Measurements from ENCODE around the gene MAP3K8.

MAP3K8 gene

GRCh38 chr10:30442019-30442606, 8.1 kb downstream of the MAP3K8 start (continued):
- TF ChIP-seq CREB5 (CRISPR knock-in tag; IDR thresholded peaks at IDR 0.05; ENCODE audit: low read depth) = no peak
- no peak for TF ChIP-seq ESRRG (CRISPR knock-in tag; IDR thresholded peaks at IDR 0.05)
- TF ChIP-seq OSR1 (CRISPR knock-in tag; IDR thresholded peaks at IDR 0.05) = no peak
- TF ChIP-seq ISL1 (CRISPR knock-in tag; IDR thresholded peaks at IDR 0.05) = no peak
- TF ChIP-seq CSRNP3 (CRISPR knock-in tag; IDR thresholded peaks at IDR 0.05) = no peak
- TF ChIP-seq ZNF565 (CRISPR knock-in tag; conservative IDR thresholded peaks at IDR 0.05; ENCODE audit: low read depth) = no peak
- no peak for TF ChIP-seq ZNF8 (CRISPR knock-in tag; IDR thresholded peaks at IDR 0.05)
- no peak for TF ChIP-seq ARNTL (CRISPR knock-in tag; IDR thresholded peaks at IDR 0.05; ENCODE audit: borderline replicate concordance, low read depth)

GRCh38 chr10:30443049-30443448, 9.1 kb downstream of the MAP3K8 start:
- no peak for TF ChIP-seq ZC3H10 (CRISPR knock-in tag; IDR thresholded peaks at IDR 0.05)
- TF ChIP-seq CSRNP3 (CRISPR knock-in tag; IDR thresholded peaks at IDR 0.05) = no peak
- no peak for ATAC-seq

GRCh38 chr10:30445711-30446110, 11.7 kb downstream of the MAP3K8 start:
- peak; percentile 71 for ATAC-seq
- TF ChIP-seq PATZ1 (CRISPR knock-in tag; IDR thresholded peaks at IDR 0.05; ENCODE audit: borderline replicate concordance) (no peak), ISL1 (CRISPR knock-in tag; IDR thresholded peaks at IDR 0.05) (no peak), ZNF70 (CRISPR knock-in tag; IDR thresholded peaks at IDR 0.05) (no peak), ZNF8 (CRISPR knock-in tag; IDR thresholded peaks at IDR 0.05) (no peak), ZFP30 (CRISPR knock-in tag; IDR thresholded peaks at IDR 0.05) (no peak), PPARA (CRISPR knock-in tag; IDR thresholded peaks at IDR 0.05; ENCODE audit: borderline replicate concordance) (no peak), ZFP3 (CRISPR knock-in tag; IDR thresholded peaks at IDR 0.05) (no peak)

GRCh38 chr10:30447125-30447799, 13.3 kb downstream of the MAP3K8 start:
- no peak for ATAC-seq
- TF ChIP-seq CREB5 (CRISPR knock-in tag; IDR thresholded peaks at IDR 0.05; ENCODE audit: low read depth) (no peak), SNAI2 (CRISPR knock-in tag; IDR thresholded peaks at IDR 0.05) (no peak), PATZ1 (CRISPR knock-in tag; IDR thresholded peaks at IDR 0.05; ENCODE audit: borderline replicate concordance) (no peak), OSR1 (CRISPR knock-in tag; IDR thresholded peaks at IDR 0.05) (no peak), ZFP3 (CRISPR knock-in tag; IDR thresholded peaks at IDR 0.05) (no peak)

All from SK-N-SH treated with all-trans-retinoic acid at 6 μM for 48 hours (cell line).